Measurements from ENCODE around the gene ACTR1A.
"Not testable (repeated sequence)": the region's sequence is repeated elsewhere in the genome, so short reads cannot be mapped to it uniquely, and the experiment has no call there.

The ACTR1A gene

GRCh38 chr10:102514487-102515311 is 12.2 kb upstream of the ACTR1A start:
- DNase-seq (ENCODE audit: low read depth in 2 of 2) = no peak

- DNase-seq (ENCODE audit: low read depth in 2 of 2) = no peak
Observed at GRCh38 chr10:102511583-102512274, 9.2 kb upstream of the ACTR1A start.

- no peak for DNase-seq (ENCODE audit: low read depth in 2 of 2)
Observed at GRCh38 chr10:102509387-102509786, 6.9 kb upstream of the ACTR1A start.

- DNase-seq (ENCODE audit: low read depth in 2 of 2) = no peak
Observed at GRCh38 chr10:102508506-102508905, 6.0 kb upstream of the ACTR1A start.

- DNase-seq (ENCODE audit: low read depth in 2 of 2) = no peak
Observed at GRCh38 chr10:102507521-102507920, 5.0 kb upstream of the ACTR1A start.

- no peak for DNase-seq (ENCODE audit: low read depth in 2 of 2)
Observed at GRCh38 chr10:102505462-102506115, 3.1 kb upstream of the ACTR1A start.

- DNase-seq (ENCODE audit: low read depth in 2 of 2) = no peak
Observed at GRCh38 chr10:102504976-102505300, 2.4 kb upstream of the ACTR1A start.

GRCh38 chr10:102504179-102504975 is 1.9 kb upstream of the ACTR1A start:
- no peak for DNase-seq (ENCODE audit: low read depth in 2 of 2)

GRCh38 chr10:102503264-102504178 is 1.0 kb upstream of the ACTR1A start, which contains the start of gene SUFU:
SUFU (plus strand) TSS chr10:102503972; CDS start chr10:102504153, 181 bp downstream.
- peak; percentile 94 to 97 for DNase-seq (ENCODE audit: low read depth in 2 of 2)

GRCh38 chr10:102502029-102502336 is 529 bp downstream of the ACTR1A start:
- peak; percentile 89 to 94 for DNase-seq (ENCODE audit: low read depth in 2 of 2)

- DNase-seq (ENCODE audit: low read depth in 2 of 2) = no peak
Observed at GRCh38 chr10:102501201-102502028, 1.1 kb downstream of the ACTR1A start.

GRCh38 chr10:102500686-102501085 is 1.8 kb downstream of the ACTR1A start:
- DNase-seq (ENCODE audit: low read depth in 2 of 2) = not testable (repeated sequence)

- DNase-seq (ENCODE audit: low read depth in 2 of 2) = no peak
Observed at GRCh38 chr10:102499356-102499755, 3.2 kb downstream of the ACTR1A start.

GRCh38 chr10:102497545-102497944 is 5.0 kb downstream of the ACTR1A start:
- no peak for DNase-seq (ENCODE audit: low read depth in 2 of 2)

GRCh38 chr10:102493771-102494170 is 8.7 kb downstream of the ACTR1A start:
- no peak for DNase-seq (ENCODE audit: low read depth in 2 of 2)

- no peak for DNase-seq (ENCODE audit: low read depth in 2 of 2)
Observed at GRCh38 chr10:102492983-102493382, 9.5 kb downstream of the ACTR1A start.

- no peak for DNase-seq (ENCODE audit: low read depth in 2 of 2)
Observed at GRCh38 chr10:102492344-102492939, 10.1 kb downstream of the ACTR1A start.

GRCh38 chr10:102491136-102491535 is 11.4 kb downstream of the ACTR1A start:
- DNase-seq (ENCODE audit: low read depth in 2 of 2) = no peak

GRCh38 chr10:102485093-102485784 is 17.3 kb downstream of the ACTR1A start:
- DNase-seq (ENCODE audit: low read depth in 2 of 2) = no peak

All from stimulated activated CD8-positive, alpha-beta memory T cell treated with anti-CD3 and anti-CD28 coated beads, Interleukin-7, amount 100 ng/mL, for 1 hour (primary cell).